ENCODE data around the gene REXO1. TPM values are rescaled to one million over a fixed set of nuclear protein-coding genes. Genes with fewer than 3 reads are reported as not detected.

REXO1 gene
- total RNA-seq, 2 experiments from 2014 or later, result 53.1 to 54.2 TPM

DNA sequence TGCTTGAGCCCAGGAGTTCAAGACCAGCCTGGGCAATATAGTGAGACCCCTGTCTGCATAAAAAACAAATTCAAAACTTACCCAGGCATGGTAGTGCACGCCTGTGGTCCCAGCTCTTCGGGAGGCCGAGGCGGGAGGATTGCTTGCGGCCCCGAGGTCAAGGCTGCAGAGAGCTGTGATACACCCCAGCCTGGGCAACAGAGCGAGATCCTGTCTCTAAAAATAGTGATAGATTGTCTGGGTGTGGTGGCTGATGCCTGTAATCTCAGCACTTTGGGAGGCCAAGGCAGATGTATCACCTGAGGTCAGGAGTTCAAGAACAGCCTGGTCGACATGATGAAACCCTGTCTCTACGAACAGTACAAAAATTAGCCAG is 19.1 kb upstream of the REXO1 start:
- H3K36me3 Mint-ChIP-seq, result peaks cover 11% of the 10 kb centered on the region
- peaks cover 13% of the 10 kb centered on the region for H3K4me1 Mint-ChIP-seq
- no peaks in the 10 kb centered on the region for H3K9me3 Mint-ChIP-seq
- no peak overlapping the region for H3K4me3 Mint-ChIP-seq
- no peaks in the 10 kb centered on the region for H3K27me3 Mint-ChIP-seq
- no peak for DNase-seq
- H3K27ac Mint-ChIP-seq, result peak overlapping the region; percentile 8

DNA sequence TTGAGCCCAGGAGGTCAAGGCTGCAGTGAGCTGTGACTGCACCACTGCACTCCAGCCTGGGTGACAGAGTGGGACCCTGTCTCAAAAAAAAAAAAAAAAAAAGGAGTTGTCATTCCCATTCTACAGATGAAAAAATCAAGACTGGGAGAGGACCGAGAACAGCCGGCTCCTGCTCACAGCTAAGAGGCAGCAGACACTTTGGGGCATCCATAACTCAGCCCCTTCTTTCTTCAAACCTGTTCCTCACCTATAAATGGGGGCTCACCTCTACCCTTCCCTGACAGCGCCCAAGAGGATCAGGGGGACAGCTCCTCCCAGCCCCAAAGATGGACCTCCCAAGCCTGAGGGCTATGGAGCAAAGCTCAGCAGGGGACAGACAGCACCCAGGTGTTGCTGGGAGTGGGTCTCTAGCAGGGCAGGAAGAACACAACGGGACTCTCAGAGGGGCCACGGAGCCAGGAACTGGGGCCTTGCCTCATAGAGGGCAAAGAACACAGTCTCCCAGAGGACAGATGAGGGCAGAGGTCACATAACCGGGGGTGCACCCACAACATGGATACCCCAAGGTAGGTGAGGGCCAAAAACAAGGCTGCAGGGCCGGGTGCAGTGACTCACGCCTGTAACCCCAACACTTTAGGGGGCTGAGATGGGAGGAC is 18.5 kb upstream of the REXO1 start:
- H3K9me3 Mint-ChIP-seq, result no peaks in the 10 kb centered on the region
- no peak overlapping the region for H3K4me3 Mint-ChIP-seq
- H3K27ac Mint-ChIP-seq, result no peak overlapping the region
- H3K4me1 Mint-ChIP-seq, result peaks cover 13% of the 10 kb centered on the region
- no peak for DNase-seq
- peaks cover 13% of the 10 kb centered on the region for H3K36me3 Mint-ChIP-seq
- H3K27me3 Mint-ChIP-seq, result no peaks in the 10 kb centered on the region

DNA sequence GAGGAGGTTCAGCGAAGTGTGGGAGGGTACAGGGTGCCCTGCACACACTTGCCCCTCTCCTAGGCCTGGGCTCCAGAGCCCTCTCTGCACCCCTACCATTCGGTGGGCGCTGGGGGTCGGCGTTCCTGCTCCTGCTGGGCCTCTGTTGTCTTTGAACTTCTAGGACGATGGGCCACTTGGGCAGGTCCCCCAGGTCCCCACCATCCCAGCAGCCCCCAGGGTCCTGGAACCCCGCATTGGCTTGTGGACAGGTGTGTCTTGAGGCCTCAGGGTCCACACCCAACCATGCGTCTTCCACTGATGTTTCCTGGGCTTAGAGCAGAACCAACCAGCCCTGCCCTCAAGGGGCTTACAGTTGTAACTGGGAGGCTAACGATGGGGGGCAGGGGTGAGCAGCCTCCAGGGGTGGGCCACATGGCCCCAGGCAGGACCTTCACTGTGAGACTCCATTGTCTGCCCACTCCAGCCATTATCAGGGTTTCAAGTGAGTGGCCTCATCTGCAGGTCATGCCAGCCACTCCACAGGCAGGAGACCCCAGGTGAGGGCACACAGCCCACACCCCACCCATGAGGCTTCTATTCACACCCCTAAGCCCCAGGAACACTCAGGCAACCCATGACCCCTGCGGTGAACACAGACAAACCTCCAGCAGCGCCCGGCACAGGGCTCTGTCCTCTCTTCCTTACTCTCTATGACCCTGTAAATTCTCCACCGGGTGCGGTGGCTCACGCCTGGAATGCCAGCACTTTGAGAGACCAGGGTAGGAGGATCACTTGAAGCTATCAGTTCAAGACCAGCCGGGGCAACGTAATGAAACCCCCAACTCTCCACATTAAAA is 17.1 kb upstream of the REXO1 start:
- H3K4me3 Mint-ChIP-seq, result peak overlapping the region; percentile 80

DNA sequence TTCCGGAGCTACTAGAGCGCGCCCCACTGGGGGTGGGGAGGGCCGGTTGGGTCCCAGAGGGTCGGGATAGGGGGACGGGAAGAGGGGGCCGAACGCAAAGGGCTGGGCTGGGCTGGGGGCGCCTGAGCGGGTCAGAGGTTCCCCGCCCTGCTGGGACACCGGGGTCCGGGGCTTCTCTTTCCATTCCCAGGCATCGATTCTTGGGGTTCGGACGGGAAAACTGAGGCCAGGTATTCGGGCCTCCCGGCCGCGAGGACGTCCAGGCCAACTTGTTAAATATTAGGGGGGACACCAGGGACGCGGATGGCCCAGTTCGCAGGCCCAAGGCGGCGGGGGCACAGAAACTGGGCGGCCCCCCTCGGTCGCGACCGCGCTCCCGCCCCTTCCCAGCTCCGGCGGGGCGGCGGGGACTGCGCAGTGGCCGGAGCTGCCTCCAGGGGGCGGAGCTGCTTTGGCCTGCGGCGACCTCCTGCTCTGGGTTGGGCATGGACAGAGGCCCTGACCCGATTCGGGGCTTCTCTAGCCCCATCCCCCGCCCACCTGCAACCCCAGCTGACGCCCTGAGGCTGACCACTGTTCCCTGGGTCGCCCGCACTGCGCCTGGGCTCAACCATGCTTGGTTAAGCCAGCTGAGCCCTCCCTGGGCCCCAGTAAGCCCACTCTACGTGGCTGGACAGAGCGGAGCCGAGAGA is 16.3 kb upstream of the REXO1 start:
- DNase-seq, result peak; percentile 78
- H3K27ac Mint-ChIP-seq, result peak overlapping the region; percentile 88
- peaks cover 14% of the 10 kb centered on the region for H3K36me3 Mint-ChIP-seq
- H3K9me3 Mint-ChIP-seq, result no peaks in the 10 kb centered on the region
- H3K4me3 Mint-ChIP-seq, result peak overlapping the region; percentile 80
- H3K4me1 Mint-ChIP-seq, result peaks cover 20% of the 10 kb centered on the region
- H3K27me3 Mint-ChIP-seq, result no peaks in the 10 kb centered on the region

More for the DNA sequence above, 17.1 kb upstream of the REXO1 start:
- peaks cover 20% of the 10 kb centered on the region for H3K4me1 Mint-ChIP-seq
- no peak for DNase-seq
- H3K27ac Mint-ChIP-seq, result peak overlapping the region; percentile 88
- H3K27me3 Mint-ChIP-seq, result no peaks in the 10 kb centered on the region
- H3K9me3 Mint-ChIP-seq, result no peaks in the 10 kb centered on the region
- peaks cover 14% of the 10 kb centered on the region for H3K36me3 Mint-ChIP-seq

DNA sequence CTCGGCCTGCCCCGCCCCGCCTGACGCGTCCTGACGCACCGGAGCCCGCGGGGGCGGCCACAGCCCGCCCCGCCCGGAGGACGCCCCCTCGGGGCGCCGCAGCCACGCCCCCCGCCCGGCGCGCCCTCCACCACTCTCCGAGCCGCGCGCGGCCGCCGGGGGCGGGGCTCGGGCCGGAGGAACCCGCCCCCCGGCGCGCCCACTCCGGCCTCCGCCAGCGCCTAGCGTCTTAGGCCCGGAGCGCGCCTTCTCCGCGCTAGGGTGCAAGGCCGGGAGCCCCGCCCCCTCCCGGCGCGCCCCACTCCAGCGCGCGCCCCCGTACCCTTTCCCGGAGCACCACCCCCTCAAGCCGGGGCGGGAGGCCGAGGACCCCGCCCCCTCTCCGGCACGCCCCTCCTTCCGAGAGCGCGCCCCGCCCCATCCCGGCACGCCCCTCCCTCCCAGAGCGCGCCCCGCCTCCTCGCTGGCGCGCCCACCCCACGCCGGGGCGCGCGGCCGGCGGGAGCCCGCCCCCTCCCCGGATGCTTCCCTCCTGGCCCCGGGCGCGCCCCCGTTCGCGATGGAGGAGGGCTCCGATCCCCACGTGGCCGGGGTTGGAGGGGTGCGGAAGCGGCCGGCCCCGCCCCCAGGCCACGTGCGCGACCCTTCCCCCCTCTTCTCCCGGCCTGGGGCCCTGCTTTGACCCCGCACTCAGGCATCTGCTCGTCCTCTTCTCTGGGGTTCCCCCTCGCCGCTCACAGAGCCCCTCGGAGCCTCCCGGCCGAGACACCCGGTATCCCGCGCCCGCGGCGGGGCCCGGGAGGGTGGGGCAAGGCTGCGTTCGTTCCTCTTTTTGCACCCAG is 15.6 kb upstream of the REXO1 start:
- Mint-ChIP-seq H3K27ac (peak overlapping the region; percentile 88), H3K27me3 (no peaks in the 10 kb centered on the region), H3K4me3 (peak overlapping the region; percentile 80), H3K9me3 (no peaks in the 10 kb centered on the region), H3K36me3 (peaks cover 13% of the 10 kb centered on the region), H3K4me1 (peaks cover 20% of the 10 kb centered on the region)
- DNase-seq, result peak; percentile 97

DNA sequence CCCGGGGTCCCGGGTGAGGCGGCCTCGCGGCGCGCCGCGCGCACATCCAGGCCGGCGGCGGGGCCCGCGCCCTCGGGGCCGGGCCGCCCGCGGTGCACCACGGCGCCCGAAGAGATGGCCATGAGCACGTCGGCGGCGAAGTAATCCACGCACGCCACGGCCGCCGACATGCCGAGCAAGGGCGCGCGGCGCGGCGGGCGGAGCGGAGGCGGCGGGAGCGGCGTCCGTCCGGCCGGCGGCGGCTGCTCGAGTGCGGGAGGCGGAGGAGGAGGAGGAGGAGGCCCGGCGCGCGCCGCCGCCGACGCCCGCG is 15.0 kb upstream of the REXO1 start, which contains the start of gene KLF16:
KLF16 (minus strand) TSS at position 252 of the 310 bp plus-strand sequence; CDS start at position 170, 82 bp downstream.
- H3K36me3 Mint-ChIP-seq, result peaks cover 11% of the 10 kb centered on the region
- H3K27ac Mint-ChIP-seq, result peak within 1 kb of the TSS; percentile 91
- H3K4me1 Mint-ChIP-seq, result peaks cover 24% of the 10 kb centered on the region
- H3K4me3 Mint-ChIP-seq, result peak within 1 kb of the TSS; percentile 91
- DNase-seq, result no peak
- no peaks in the 10 kb centered on the region for H3K9me3 Mint-ChIP-seq
- no peaks in the 10 kb centered on the region for H3K27me3 Mint-ChIP-seq

DNA sequence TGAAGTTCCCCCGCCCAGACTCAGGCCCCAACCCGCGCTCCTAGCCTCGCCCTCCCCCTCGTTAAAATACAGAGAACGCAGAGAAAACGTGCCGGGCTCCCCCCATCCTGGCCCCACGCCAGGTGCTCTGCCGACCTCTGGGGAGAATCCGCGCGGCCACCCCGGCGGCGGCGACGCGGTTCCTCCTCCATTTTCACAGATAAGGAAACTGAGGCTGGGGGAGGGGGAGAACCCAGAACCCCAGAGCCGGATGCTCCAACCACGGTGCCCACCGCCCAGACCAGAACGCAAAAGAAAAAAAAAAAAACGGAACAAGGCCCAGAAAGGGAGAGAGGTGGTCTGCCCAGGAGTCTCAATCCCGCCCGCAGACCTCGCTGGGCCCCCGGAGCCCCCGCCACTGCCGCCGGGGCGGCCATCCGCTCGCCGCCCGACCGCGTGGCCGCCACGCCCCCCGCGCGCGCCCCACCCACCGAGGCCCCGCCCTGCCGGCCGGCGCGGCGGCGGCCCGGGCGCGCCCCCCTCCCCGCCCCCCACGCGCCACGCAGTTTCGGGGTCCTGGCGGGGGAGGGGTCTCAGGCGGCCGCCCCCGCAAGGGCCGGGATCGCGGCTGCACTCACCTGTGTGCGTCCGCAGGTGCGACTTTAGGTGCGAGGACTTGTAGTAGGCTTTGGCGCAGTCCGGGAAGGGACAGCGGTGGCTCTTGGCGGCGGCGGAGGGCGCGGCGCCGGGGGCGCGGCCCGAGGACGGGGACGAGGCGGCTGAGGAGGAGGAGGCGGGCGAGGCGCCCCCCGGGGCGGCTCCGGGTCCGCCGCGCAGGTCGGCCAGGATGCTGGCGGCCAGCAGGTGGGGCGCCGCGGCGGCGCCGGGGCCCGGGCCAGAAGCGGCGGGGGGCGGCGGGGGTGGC is 14.4 kb upstream of the REXO1 start:
- Mint-ChIP-seq H3K4me3 (peak overlapping the region; percentile 91), H3K27me3 (no peaks in the 10 kb centered on the region), H3K9me3 (no peaks in the 10 kb centered on the region), H3K4me1 (peaks cover 24% of the 10 kb centered on the region), H3K36me3 (peaks cover 11% of the 10 kb centered on the region), H3K27ac (peak overlapping the region; percentile 91)
- peak; percentile 76 for DNase-seq

DNA sequence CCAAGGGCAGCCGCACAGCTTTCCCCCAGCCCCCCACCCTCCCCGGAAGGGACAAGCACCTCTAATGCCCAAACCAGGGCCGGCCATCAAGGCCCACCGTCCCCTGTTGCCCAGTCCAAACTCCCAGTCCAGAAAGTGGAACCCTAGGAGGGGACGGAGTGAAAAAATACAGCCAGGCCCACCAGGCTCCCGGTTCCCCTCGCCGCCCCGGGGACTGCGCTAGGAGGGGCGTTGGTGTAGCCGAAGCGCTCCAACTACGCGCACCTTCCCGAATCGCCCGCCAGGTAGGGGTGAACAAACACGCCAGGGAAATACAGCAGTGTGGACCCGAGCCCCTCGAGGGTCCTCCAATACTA is 13.8 kb upstream of the REXO1 start:
- H3K27me3 Mint-ChIP-seq, result no peaks in the 10 kb centered on the region
- H3K27ac Mint-ChIP-seq, result peak overlapping the region; percentile 91
- H3K9me3 Mint-ChIP-seq, result no peaks in the 10 kb centered on the region
- H3K4me1 Mint-ChIP-seq, result peaks cover 23% of the 10 kb centered on the region
- no peak for DNase-seq
- peaks cover 9% of the 10 kb centered on the region for H3K36me3 Mint-ChIP-seq
- peak overlapping the region; percentile 91 for H3K4me3 Mint-ChIP-seq

DNA sequence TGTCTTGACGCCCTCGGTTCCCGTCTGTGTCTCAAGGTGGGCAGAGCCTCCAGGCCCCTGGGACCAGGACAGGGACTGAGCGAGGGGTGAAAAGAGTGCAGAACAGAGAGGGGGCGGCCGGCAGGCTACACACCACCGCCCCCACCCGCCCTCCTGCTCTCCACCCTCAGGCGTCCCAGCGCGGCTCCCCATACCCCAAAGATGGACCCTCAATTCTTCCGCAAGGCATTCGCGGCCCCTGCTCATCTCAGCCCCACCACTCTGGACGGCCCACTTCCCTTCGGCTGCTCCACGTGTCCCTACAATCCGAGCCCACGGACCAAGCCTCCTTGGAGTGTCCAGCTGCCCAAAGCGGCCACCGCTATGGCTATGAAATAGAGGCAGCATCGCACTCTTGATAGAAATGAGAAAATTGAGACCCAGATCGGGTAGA is 13.3 kb upstream of the REXO1 start:
- Mint-ChIP-seq H3K4me1 (peaks cover 21% of the 10 kb centered on the region), H3K9me3 (no peaks in the 10 kb centered on the region), H3K27me3 (no peaks in the 10 kb centered on the region), H3K27ac (peak overlapping the region; percentile 91), H3K36me3 (peaks cover 6% of the 10 kb centered on the region), H3K4me3 (peak overlapping the region; percentile 91)
- DNase-seq, result no peak

DNA sequence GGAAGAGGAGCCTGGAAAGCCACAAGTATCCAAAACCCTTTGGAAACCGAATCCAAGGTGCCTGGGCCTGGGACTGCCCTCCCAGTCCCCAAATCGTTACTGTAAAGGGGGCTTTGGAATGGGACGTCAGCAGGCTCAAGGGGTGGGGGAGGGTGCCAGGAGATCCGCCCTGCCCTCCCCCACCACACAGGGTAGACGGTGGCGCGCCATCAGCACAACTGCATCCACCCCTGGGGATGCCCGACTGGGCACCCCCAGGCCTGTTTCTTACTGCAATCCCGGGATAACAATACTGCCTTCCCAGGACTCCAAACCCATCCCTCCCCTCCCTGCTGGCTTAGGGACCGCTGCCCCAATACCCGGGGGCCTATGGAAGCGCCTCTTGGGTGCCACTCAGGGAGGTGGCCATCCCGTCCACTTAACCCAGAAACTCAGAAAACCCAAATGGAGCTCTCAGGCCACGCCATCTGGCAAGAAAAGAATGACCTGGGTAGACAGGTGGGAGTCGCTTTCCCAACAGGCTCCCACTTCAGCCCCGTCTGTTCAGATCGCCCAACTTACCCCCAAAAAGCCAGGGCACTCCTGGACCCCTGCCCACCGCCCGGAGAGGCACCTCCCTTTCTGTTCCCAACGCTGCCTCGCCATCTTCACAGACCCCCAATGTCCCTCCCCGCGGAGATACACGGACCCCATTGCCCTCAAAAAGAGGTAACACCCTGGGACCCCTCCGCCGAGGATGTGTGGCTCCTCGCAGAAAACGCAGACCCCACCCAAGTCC is 12.7 kb upstream of the REXO1 start:
- DNase-seq, result no peak
- Mint-ChIP-seq H3K36me3 (peaks cover 6% of the 10 kb centered on the region), H3K9me3 (no peaks in the 10 kb centered on the region), H3K27me3 (no peaks in the 10 kb centered on the region), H3K27ac (peak overlapping the region; percentile 91), H3K4me3 (peak overlapping the region; percentile 91), H3K4me1 (peaks cover 21% of the 10 kb centered on the region)

DNA sequence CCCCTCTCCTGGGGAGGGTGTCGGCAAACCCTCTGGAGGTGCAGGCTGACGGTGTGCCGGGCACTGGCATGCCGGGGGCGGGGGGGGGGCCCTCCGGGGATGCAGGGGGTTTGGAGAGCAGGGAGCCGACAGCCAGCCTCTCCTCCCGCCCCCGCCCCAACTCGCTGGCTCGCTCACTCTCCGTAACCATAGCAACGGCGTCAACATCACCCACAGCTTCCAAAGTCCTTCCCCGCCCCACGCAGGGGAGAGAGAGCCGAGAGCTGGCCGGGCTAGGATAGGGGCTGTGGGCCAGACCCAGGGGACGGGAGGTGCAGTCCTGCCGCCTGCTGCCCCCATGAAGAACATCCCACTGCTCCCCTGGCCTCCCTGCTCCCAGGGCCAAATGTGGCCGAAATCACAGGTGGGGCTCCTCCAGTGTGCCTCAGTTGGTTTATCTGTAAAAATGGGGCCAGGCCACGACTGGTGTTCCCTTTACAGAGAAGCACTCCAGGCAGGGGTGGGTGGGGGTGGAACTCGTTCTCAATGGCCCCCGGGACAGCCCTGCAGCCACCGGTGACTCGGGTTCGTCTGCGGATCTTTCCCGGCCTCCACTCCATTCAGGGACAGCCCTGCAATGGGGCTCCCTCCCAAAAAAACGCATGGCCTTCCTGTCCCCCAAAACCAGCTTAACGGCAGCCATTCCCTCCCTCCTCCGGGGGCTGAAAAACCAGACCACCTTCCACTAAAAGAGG is 11.9 kb upstream of the REXO1 start:
- H3K36me3 Mint-ChIP-seq, result peaks cover 6% of the 10 kb centered on the region
- peak overlapping the region; percentile 91 for H3K4me3 Mint-ChIP-seq
- H3K4me1 Mint-ChIP-seq, result peaks cover 25% of the 10 kb centered on the region
- DNase-seq, result peak; percentile 65
- no peaks in the 10 kb centered on the region for H3K27me3 Mint-ChIP-seq
- no peaks in the 10 kb centered on the region for H3K9me3 Mint-ChIP-seq
- peak overlapping the region; percentile 51 for H3K27ac Mint-ChIP-seq

DNA sequence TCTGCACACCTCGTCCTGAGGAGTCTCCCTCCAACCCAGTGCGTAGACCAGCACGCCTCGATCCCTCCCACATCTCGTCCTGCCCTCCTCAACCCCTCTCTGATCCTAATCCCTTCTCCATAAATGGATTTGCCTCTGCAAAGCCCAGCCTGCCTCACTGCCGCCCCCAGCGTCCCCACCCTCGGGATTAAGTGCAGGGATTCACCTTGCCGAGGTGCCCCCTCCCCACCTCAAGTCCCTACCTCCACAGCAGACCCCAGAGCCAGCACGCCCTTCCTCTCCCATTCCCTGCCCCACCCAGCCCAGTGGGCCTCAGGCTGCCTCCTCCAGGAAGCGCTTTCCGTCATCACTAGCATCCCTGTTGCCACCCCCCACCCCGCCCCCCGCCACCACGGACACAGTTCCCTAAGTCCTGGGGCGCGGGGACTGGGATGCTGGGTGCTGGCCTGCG is 11.1 kb upstream of the REXO1 start:
- H3K36me3 Mint-ChIP-seq, result peaks cover 6% of the 10 kb centered on the region
- peaks cover 33% of the 10 kb centered on the region for H3K4me1 Mint-ChIP-seq
- H3K4me3 Mint-ChIP-seq, result peak overlapping the region; percentile 11
- peak overlapping the region; percentile 49 for H3K27ac Mint-ChIP-seq
- no peaks in the 10 kb centered on the region for H3K9me3 Mint-ChIP-seq
- H3K27me3 Mint-ChIP-seq, result no peaks in the 10 kb centered on the region
- no peak for DNase-seq
